Heart left ventricle (tissue), 16 donors: ENCODE measurements around the gene LATS1. TPM values are rescaled to one million over a fixed set of nuclear protein-coding genes. Genes with fewer than 3 reads are reported as not detected.
"Not testable (repeated sequence)": the region's sequence is repeated elsewhere in the genome, so short reads cannot be mapped to it uniquely, and the experiment has no call there.

ENCODE experiments used
- ATAC-seq, 4 donors: fragments of 200-7000 bp; cut with Tn5 transposase; one replicate each; pipeline ENCODE4 v1.9.1; 2020 to 2022; ENCODE audit warnings: moderate library complexity in 4 of 4, mild to moderate bottlenecking in 3 of 4, moderate number of reproducible peaks in 1 of 4
- DNase-seq, 5 donors: peaks; one replicate each; pipeline ENCODE4 v3.0.0-alpha.2; 2020
- H3K27ac ChIP-seq, 12 donors: fragments of 200-600 bp; sonication (generic) in 4 of 12; one replicate each; pipeline versions ENCODE4 v1.5.0 to v1.8.0; 2016 to 2022; ENCODE audit warnings: mild to moderate bottlenecking in 2 of 12
- H3K27me3 ChIP-seq, 9 donors: fragments of 200-600 bp; sonication (generic) in 2 of 9; one replicate each; pipeline versions ENCODE4 v1.5.1 to v1.8.0; 2016 to 2022; ENCODE audit warnings: mild to moderate bottlenecking in 3 of 9
- H3K36me3 ChIP-seq, 9 donors: fragments of 200-600 bp; sonication (generic) in 2 of 9; one replicate each; pipeline versions ENCODE4 v1.5.0 to v1.8.0; 2018 to 2022; ENCODE audit warnings: mild to moderate bottlenecking in 2 of 9
- H3K4me1 ChIP-seq, 12 donors: fragments of 200-600 bp; sonication (generic) in 4 of 12; one replicate each; pipeline versions ENCODE4 v1.5.0 to v1.8.0; 2016 to 2022; ENCODE audit warnings: mild to moderate bottlenecking in 3 of 12
- H3K4me3 ChIP-seq, 12 donors: fragments of 200-600 bp; sonication (generic) in 4 of 12; one replicate each; pipeline versions ENCODE4 v1.5.0 to v1.8.0; 2017 to 2022; ENCODE audit warnings: mild to moderate bottlenecking in 9 of 12, moderate library complexity in 4 of 12
- H3K9me3 ChIP-seq, 12 donors: fragments of 200-600 bp; sonication (generic) in 4 of 12; one replicate each; pipeline versions ENCODE4 v1.5.0 to v1.8.0; 2016 to 2022; ENCODE audit warnings: mild to moderate bottlenecking in 1 of 12
- POLR2A ChIP-seq, 2 donors: fragments of 450-650 bp; IDR thresholded peaks; one replicate each; pipeline ENCODE4 v1.6.1; 2017; ENCODE audit warnings: antibody characterized with exemption in 2 of 2, mild to moderate bottlenecking in 2 of 2, moderate library complexity in 2 of 2
- WGBS, 4 donors: extraction: QIAGEN DNeasy Blood & Tissue Kit in 2 of 4; methylation state at CpG; one replicate each; pipeline versions ENCODE4 v1.1.5 to v1.1.7; 2013 to 2018; 5-methylcytosine and 5-hydroxymethylcytosine counted together
- intact Hi-C, 10 donors: fragments of 100-400 bp; cut with DNase I; formaldehyde crosslinking; loops; one replicate each; pipeline versions ENCODE4 v1.11.1 to v1.14.2; 2022
- polyA plus RNA-seq, 2 donors: library from polyadenylated mRNA; stranded (reverse); fragments of 200-250 nt; gene quantifications; one replicate each; pipeline ENCODE4 v1.2.3, GENCODE V29; 2013
- total RNA-seq, 9 donors: library from RNA; depleted of rRNA in 2 of 9; stranded (reverse); fragments of >200 nt in 2 of 9; fragmentation: NEBNext Ultra II Directional in 3 of 9; extraction: Animal tissue kit (Norgen Biotek cat#: 25700) in 3 of 9; gene quantifications; one replicate each; pipeline versions ENCODE4 v1.1.0 to v1.2.4, GENCODE V29; 2016 to 2023
- TF ChIP-seq, protein P1 (sequence below), 12 donors: fragments of 200-600 bp; sonication (generic) in 4 of 12; IDR thresholded peaks; one replicate each; pipeline versions ENCODE4 v1.5.0 to v1.8.0; 2018 to 2022; ENCODE audit warnings: antibody characterized with exemption in 12 of 12, mild to moderate bottlenecking in 5 of 12
- donor health status: ischemic (EF 13 %, LVEDD 7.1; RV severe dilation, severe dysfunction).
- donor health status: healthy with polysubstance abuse.
- donor health status: DM: no; HTN: yes; CAD: no.
- donor health status: DM: no; HTN: no; CAD: no.
- donor health status: ischemic (EF 25% LVEDD 6.9; RV normal size, moderate dysfunction).
- donor health status: ischemic (EF 25% LVEDD 5.7; RV mildly dilated, moderate dysfunction).
- donor health status: healthy.
- donor health status: DM: yes; HTN: yes; CAD: no.
- donor health status: ischemic (EF 35%, LVEDD 5.7; RV mildly dilated, moderate dysfunction).
- donor health status: nonischemic (EF 11% LVEDD 7.7; RV severe dilation, severe dysfunction).
- donor health status: DM: yes; HTN: yes; CAD: no.
- donor health status: PGD.
- donor health status: ischemic (EF 29% LVEDD 5.4; RV normal size, mild dysfunction).
- donor health status: nonischemic (EF 23%, LVEDD 6.1; RV moderate dilation, normal function).

LATS1 gene
- total and polyA plus RNA-seq, 11 donors: 5.3 to 18.5 (median 10.4) TPM

DNA sequence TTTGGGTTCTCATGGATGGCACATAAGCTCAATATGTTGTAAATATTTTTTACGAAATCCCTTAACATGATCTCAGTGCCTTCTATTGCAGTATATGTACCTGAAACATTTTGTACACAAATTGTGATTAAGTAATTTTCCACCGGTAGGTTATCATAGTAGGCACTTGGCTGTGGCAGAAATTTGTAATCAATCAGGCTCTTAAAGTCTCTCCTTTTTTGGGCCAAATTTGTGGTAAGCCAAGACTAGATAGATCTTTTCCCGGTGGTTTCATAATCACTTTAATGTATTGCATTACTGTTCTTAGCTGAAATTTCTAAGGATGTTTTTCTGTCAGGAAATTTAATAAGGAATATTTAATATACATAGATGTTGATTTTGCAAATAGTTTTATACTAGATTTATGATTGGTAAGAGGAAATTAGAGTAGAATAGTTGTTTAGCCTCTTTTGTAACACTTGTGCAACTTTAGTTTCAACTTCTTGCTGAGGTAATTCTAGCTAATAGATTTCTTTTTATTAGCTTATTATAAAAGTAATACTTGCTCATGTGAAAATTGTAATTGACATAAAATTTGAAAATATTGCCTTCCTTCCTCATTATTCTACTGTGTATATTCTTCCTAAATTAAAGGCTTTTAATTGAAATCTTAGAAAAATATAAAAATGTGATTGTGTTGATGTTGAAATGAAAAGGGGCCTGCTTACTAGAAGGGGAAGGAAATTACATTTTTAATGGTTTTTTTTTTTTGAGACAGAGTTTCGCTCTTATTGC, 34.9 kb upstream of the LATS1 start:
- Histone ChIP-seq H3K36me3 (no peaks in the 10 kb centered on the region), H3K27ac (peak overlapping the region in 1 of 12 donors; percentile 35), H3K4me1 (peaks cover 0 to 59% (median 36%) of the 10 kb centered on the region in 12 donors), H3K27me3 (no peaks in the 10 kb centered on the region), H3K4me3 (no peak overlapping the region), H3K9me3 (no peaks in the 10 kb centered on the region)
- DNase-seq: no peak
- no peak for ATAC-seq
- 88 to 92% (median 89%) methylated on average over 4 of the region's 4 CpGs for WGBS, 4 donors
- intact Hi-C loops: no loop called here
- TF ChIP-seq, protein P1, sequence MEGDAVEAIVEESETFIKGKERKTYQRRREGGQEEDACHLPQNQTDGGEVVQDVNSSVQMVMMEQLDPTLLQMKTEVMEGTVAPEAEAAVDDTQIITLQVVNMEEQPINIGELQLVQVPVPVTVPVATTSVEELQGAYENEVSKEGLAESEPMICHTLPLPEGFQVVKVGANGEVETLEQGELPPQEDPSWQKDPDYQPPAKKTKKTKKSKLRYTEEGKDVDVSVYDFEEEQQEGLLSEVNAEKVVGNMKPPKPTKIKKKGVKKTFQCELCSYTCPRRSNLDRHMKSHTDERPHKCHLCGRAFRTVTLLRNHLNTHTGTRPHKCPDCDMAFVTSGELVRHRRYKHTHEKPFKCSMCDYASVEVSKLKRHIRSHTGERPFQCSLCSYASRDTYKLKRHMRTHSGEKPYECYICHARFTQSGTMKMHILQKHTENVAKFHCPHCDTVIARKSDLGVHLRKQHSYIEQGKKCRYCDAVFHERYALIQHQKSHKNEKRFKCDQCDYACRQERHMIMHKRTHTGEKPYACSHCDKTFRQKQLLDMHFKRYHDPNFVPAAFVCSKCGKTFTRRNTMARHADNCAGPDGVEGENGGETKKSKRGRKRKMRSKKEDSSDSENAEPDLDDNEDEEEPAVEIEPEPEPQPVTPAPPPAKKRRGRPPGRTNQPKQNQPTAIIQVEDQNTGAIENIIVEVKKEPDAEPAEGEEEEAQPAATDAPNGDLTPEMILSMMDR (IDR thresholded peaks at IDR 0.05): no peak
- no peak for TF ChIP-seq POLR2A (IDR thresholded peaks at IDR 0.05)

DNA sequence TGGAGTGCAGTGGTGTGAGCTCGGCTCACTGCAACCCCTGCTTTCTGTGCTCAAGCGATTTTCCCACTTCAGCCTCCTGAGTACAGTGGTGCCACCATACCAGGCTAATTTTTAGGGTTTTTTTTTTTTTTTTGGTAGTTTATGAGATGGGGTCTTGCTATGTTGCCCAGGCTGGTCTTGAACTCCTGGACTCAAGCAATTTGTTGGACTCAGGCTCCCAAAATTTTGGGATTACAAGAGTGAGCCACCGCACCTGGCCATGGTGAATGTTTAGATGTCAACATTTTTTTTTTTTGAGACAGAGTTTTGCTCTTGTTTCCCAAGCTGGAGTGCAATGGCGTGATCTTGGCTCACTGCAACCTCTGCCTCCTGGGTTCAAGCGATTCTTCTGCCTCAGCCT, 34.0 kb upstream of the LATS1 start:
- H3K4me3 ChIP-seq, intact Hi-C loops, ATAC-seq, H3K36me3 ChIP-seq, DNase-seq, H3K9me3 ChIP-seq, H3K27me3 ChIP-seq: not testable (repeated sequence)
- Histone ChIP-seq H3K27ac (peak overlapping the region in 1 of 12 donors; percentile 35), H3K4me1 (peaks cover 0 to 58% (median 35%) of the 10 kb centered on the region in 12 donors)
- WGBS, 4 donors: 92 to 97% (median 94%) methylated on average over 5 of the region's 5 CpGs

DNA sequence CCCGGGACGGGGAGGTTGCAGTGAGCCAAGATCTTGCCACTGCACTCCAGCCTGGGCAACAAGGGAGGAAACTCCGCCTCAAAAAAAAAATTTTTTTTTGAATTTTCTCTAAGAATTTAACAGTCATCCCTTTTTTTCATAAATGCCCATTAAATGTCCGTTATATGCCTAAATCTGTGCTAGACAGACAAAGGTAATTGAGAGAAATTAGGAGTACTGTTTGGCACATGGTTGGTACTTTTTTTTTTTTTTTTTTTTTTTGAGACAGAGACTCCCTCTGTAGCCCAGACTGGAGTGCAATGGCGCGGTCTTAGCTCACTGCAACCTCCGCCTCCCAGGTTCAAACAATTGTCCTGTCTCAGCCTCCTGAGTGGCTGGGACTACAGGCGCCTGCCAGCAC, 33.3 kb upstream of the LATS1 start:
- Histone ChIP-seq H3K4me1 (peaks cover 0 to 64% (median 38%) of the 10 kb centered on the region in 12 donors), H3K27ac (peak overlapping the region in 1 of 12 donors; percentile 93), H3K4me3 (peak overlapping the region in 8 of 12 donors; percentile 66 to 100 (median 90)), H3K27me3 (no peaks in the 10 kb centered on the region), H3K36me3 (no peaks in the 10 kb centered on the region), H3K9me3 (no peaks in the 10 kb centered on the region)
- TF ChIP-seq, protein P1 (IDR thresholded peaks at IDR 0.05): no peak
- no peak for TF ChIP-seq POLR2A (IDR thresholded peaks at IDR 0.05)
- ATAC-seq (no peak), DNase-seq (no peak)
- intact Hi-C loops: no loop called here
- 77 to 96% (median 80%) methylated on average over 8 of the region's 8 CpGs for WGBS, 4 donors

DNA sequence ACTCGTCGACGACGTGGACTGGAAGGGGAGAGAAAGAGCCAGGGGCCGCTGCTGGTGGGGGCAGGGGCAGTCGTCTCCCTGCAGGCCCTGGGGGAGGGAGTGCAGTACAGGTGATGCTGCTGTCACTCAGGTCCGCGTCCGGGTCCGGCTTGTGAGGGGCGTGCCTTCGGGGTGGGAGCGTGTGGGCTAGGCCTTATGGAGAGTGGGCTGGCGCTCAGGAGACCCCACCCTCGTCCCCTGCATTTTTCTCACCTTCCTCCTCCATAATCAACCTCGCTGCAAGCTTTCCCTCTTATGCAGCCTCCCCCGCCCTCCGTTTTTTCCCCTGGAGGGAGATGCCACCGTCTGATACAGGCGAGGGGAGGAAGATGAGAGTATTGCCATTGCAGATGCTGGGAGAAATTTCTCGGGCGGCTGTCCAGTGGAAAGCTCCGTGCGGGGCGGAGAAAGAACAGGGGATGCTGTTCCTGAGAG, 32.3 kb upstream of the LATS1 start:
- ATAC-seq (peak in 3 of 4 donors; percentile 0 to 43 (median 36)), DNase-seq (peak; percentile 45 to 78 (median 55))
- Histone ChIP-seq H3K4me3 (peak overlapping the region; percentile 65 to 100 (median 89)), H3K27ac (peak overlapping the region; percentile 49 to 96 (median 90)), H3K36me3 (no peaks in the 10 kb centered on the region), H3K9me3 (no peaks in the 10 kb centered on the region), H3K27me3 (no peaks in the 10 kb centered on the region), H3K4me1 (peaks cover 0 to 63% (median 35%) of the 10 kb centered on the region in 12 donors)
- TF ChIP-seq, protein P1 (IDR thresholded peaks at IDR 0.05): no peak
- TF ChIP-seq POLR2A (IDR thresholded peaks at IDR 0.05): no peak
- intact Hi-C loops: no loop called here
- 0 to 1% (median 1%) methylated on average over 13 to 25 of the region's 25 CpGs for WGBS, 4 donors
